Measurements from ENCODE around the gene SIGMAR1. TPM values are rescaled to one million over a fixed set of nuclear protein-coding genes. Genes with fewer than 3 reads are reported as not detected.

SIGMAR1 gene
- total RNA-seq, 2 donors from 2014 or later: 77.0 to 131 TPM

DNA sequence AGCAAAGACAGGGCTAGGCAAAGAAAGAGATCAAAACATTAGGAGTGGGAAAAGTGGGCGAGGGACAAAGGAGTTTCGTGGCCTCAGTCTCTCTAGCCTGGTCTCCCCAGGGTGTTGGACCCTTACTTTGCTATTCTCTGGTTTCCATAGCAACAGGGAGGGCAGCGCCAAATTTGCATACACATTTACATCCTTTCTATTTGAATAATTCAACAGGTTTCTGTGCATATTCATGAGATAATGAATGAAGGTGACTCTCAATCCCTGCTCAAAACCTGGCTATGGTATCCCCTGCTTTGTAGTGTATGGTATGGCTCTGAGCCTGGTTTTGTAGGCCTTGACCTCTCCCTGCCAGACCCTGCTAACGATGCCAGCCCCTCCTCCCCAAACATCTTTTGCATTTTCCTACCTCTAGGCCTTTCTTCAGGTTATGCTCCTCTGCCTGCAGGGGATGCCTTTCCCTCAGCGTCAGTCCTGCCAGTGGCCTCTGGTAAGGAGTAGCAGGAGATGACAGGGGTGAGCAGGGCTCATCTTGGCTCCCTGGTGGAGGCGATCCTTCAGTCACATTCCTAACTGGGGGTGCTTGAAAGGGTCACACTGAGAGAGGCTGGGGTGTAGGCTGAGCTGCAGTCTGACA is 35.5 kb downstream of the SIGMAR1 start:
- TF ChIP-seq, protein P1, sequence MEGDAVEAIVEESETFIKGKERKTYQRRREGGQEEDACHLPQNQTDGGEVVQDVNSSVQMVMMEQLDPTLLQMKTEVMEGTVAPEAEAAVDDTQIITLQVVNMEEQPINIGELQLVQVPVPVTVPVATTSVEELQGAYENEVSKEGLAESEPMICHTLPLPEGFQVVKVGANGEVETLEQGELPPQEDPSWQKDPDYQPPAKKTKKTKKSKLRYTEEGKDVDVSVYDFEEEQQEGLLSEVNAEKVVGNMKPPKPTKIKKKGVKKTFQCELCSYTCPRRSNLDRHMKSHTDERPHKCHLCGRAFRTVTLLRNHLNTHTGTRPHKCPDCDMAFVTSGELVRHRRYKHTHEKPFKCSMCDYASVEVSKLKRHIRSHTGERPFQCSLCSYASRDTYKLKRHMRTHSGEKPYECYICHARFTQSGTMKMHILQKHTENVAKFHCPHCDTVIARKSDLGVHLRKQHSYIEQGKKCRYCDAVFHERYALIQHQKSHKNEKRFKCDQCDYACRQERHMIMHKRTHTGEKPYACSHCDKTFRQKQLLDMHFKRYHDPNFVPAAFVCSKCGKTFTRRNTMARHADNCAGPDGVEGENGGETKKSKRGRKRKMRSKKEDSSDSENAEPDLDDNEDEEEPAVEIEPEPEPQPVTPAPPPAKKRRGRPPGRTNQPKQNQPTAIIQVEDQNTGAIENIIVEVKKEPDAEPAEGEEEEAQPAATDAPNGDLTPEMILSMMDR (IDR thresholded peaks at IDR 0.05): no peak

GRCh38 chr9:34600908-34601307 is 36.7 kb downstream of the SIGMAR1 start:
- Histone ChIP-seq H3K27me3 (replicated peaks; ENCODE audit: insufficient read depth) (no peaks in the 10 kb centered on the region), H3K4me3 (no peak overlapping the region), H3K9me3 (no peaks in the 10 kb centered on the region), H3K36me3 (no peaks in the 10 kb centered on the region), H3K4me1 (ENCODE audit: control insufficient read depth in 1 of 2, low read depth in 2 of 2) (no peaks in the 10 kb centered on the region), H3K27ac (no peak overlapping the region)
- no peak for ATAC-seq (ENCODE audit: insufficient number of reproducible peaks, low FRiP score, low read depth)
- no peak for DNase-seq (ENCODE audit: low spot score)
- TF ChIP-seq, protein P1 (IDR thresholded peaks at IDR 0.05): no peak

More for the DNA sequence above, 35.5 kb downstream of the SIGMAR1 start:
- no peaks in the 10 kb centered on the region for H3K4me1 ChIP-seq (ENCODE audit: control insufficient read depth in 1 of 2, low read depth in 2 of 2)
- H3K9me3 ChIP-seq: no peaks in the 10 kb centered on the region
- no peaks in the 10 kb centered on the region for H3K27me3 ChIP-seq (replicated peaks; ENCODE audit: insufficient read depth)
- DNase-seq (ENCODE audit: low spot score) (no peak), ATAC-seq (ENCODE audit: insufficient number of reproducible peaks, low FRiP score, low read depth) (no peak)
- H3K36me3 ChIP-seq: no peaks in the 10 kb centered on the region
- no peak overlapping the region for H3K4me3 ChIP-seq
- H3K27ac ChIP-seq: no peak overlapping the region

DNA sequence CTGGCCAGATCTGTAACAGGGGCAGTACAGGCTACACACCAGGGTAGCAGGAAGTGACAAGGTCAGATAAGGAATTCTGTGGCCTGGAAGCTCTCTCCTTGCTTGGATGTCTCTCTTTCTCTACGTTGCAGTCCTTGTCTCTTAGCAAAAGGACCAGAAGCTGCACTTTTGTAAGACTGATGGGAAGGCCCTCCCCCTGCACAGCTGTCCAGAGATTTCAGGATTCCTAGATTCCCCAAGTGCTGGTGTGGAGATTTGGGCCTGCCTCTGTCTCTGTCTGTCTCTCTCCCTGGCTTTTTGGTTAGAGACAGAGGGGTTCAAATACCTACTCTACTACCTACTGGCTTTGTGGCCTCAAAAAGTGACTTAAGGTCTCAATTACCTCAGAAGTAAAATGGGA is 38.0 kb downstream of the SIGMAR1 start:
- TF ChIP-seq, protein P1 (IDR thresholded peaks at IDR 0.05): no peak
- ATAC-seq (ENCODE audit: insufficient number of reproducible peaks, low FRiP score, low read depth) (no peak), DNase-seq (ENCODE audit: low spot score) (no peak)
- peaks cover 0 to 3% of the 10 kb centered on the region in 2 donors for H3K4me1 ChIP-seq (ENCODE audit: control insufficient read depth in 1 of 2, low read depth in 2 of 2)
- no peaks in the 10 kb centered on the region for H3K36me3 ChIP-seq
- H3K4me3 ChIP-seq: no peak overlapping the region
- H3K27ac ChIP-seq: no peak overlapping the region
- no peaks in the 10 kb centered on the region for H3K27me3 ChIP-seq (replicated peaks; ENCODE audit: insufficient read depth)
- no peaks in the 10 kb centered on the region for H3K9me3 ChIP-seq

DNA sequence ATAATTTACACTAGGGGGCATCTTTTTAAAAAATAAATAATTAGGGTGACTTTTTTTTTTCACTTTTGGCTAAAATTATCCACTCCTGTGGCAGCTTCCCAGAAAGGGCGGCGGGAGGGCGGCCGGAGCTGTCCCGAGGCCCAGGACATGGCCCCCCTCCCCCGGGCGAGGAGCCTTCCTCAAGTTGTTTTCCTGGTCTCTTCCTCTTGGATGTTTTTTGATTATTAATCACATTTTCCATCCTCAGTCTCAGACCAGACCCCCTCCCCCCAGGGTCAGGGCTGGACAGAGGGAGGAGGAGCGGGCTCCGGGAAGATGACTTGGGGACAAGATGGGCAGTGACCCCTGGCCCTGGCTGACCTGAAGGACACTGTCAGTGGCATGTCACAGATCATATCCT is 43.4 kb downstream of the SIGMAR1 start:
- Histone ChIP-seq H3K4me1 (ENCODE audit: control insufficient read depth in 1 of 2, low read depth in 2 of 2) (peaks cover 20 to 52% of the 10 kb centered on the region in 2 donors), H3K9me3 (no peaks in the 10 kb centered on the region), H3K4me3 (no peak overlapping the region), H3K27ac (peak overlapping the region; percentile 51 to 65), H3K27me3 (replicated peaks; ENCODE audit: insufficient read depth) (no peaks in the 10 kb centered on the region), H3K36me3 (no peaks in the 10 kb centered on the region)
- DNase-seq (ENCODE audit: low spot score): no peak
- TF ChIP-seq, protein P1 (IDR thresholded peaks at IDR 0.05): no peak
- ATAC-seq (ENCODE audit: insufficient number of reproducible peaks, low FRiP score, low read depth): no peak

DNA sequence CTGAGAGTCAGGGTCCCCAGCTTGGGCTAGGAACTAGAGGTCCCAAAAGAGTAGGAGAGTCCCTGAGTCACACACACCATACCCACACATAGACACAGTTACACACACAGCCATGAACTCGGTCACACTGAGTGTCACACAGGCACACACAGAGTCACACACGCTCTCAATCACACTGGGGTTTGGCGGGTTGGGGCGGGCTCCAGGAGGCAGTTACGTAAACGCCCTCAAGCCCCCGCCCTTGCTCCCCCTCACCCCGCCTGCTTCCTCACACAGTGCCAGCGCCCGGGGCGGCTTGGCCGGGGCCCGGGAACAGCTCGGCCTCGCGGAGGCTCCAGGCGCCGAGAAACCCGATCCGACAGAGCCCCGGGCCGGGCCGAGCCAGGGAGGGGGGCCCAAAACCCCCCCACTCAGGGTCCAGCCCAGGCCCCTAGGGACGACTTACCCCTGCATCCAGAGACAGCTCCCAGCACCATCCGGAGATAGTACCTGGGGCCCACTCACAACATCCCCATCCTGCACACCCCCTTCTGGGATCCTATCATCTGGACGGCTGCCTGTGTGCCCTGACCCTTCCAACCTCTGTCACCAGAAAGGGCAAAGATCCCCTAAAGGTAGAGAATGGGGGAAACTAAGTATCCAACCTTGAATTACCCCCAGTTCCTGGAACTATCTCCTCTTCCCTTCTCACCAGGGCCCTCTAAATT is 44.5 kb downstream of the SIGMAR1 start:
- Histone ChIP-seq H3K9me3 (no peaks in the 10 kb centered on the region), H3K4me1 (ENCODE audit: control insufficient read depth in 1 of 2, low read depth in 2 of 2) (peaks cover 25 to 59% of the 10 kb centered on the region in 2 donors), H3K4me3 (no peak overlapping the region), H3K27ac (peak overlapping the region; percentile 51 to 65), H3K27me3 (replicated peaks; ENCODE audit: insufficient read depth) (peaks cover 11% of the 10 kb centered on the region), H3K36me3 (no peaks in the 10 kb centered on the region)
- TF ChIP-seq, protein P1 (IDR thresholded peaks at IDR 0.05): no peak
- peak; percentile 44 for DNase-seq (ENCODE audit: low spot score)
- no peak for ATAC-seq (ENCODE audit: insufficient number of reproducible peaks, low FRiP score, low read depth)
